GM08714 (cell line): ENCODE data around the gene ZNF684.
"Not testable (repeated sequence)": the region's sequence is repeated elsewhere in the genome, so short reads cannot be mapped to it uniquely, and the experiment has no call there.

Source experiments
- H3K4me3 ChIP-seq: fragments of 200-500 bp; sonication (Bioruptor generic); 2 replicates; pipeline ENCODE4 v1.5.1; 2014; ENCODE audit warnings: mild to moderate bottlenecking, low read length, inconsistent platforms
- ZNF274 ChIP-seq: IDR thresholded peaks from 2 replicates; pipeline ENCODE4 v1.6.1; 2012; ENCODE audit warnings: mild to moderate bottlenecking, low read depth, low read length

ZNF684 gene

DNA sequence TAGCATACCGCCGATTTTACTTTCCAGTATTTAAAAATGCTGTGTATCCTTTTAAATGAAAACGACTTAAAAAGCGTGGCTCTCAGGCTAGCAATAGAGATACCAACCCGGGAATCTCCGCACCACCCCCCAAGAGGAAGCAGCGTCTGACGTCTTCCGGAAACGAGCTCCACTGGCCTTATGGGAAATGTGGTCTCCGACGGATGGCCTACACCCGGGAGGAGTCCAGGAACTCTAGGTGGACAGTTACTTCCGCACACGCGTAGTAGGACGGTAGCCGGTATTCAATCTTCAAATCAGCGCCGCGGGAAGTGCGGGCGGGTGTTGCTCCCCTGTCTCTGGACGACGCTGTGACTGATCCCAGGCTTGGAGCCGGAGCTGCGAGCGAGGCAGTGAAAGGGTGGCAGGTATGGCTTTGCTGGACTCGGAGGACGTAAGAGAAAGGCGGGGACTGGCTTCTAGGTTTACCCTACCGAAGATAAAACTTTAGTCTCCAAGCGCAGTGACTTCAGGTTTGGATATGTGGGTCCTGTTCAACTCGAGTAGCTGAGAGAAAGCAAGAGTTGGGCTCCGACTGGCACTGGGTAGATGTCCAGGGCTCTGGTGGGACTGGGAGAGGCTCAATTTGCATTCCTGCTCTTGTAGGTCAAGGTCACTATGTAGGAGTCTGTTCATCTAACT, at the start of gene ZNF684:
Gene ZNF684, plus strand, starts transcription at position 257 of the 681 bp plus-strand sequence. CDS start 1,530 bp downstream, outside the sequence.
- peak within 1 kb of the TSS; percentile 94 for H3K4me3 ChIP-seq
- no peak for TF ChIP-seq ZNF274

DNA sequence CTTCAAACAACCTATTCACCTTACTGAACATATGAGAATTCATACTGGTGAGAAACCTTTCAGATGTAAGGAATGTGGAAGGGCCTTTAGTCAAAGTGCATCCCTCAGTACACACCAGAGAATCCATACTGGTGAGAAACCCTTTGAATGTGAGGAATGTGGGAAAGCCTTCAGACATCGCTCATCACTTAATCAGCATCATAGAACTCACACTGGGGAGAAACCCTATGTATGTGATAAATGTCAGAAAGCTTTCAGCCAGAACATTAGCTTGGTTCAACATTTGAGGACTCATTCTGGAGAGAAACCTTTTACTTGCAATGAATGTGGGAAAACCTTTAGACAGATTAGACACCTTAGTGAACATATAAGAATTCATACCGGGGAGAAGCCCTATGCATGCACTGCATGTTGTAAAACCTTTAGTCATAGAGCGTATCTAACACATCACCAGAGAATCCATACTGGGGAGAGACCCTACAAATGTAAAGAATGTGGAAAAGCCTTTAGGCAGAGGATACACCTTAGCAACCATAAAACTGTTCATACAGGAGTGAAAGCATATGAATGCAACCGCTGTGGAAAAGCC, 36.0 kb upstream of the ZNF684 start:
- TF ChIP-seq ZNF274 = peak; percentile 89
- H3K4me3 ChIP-seq = no peak overlapping the region

DNA sequence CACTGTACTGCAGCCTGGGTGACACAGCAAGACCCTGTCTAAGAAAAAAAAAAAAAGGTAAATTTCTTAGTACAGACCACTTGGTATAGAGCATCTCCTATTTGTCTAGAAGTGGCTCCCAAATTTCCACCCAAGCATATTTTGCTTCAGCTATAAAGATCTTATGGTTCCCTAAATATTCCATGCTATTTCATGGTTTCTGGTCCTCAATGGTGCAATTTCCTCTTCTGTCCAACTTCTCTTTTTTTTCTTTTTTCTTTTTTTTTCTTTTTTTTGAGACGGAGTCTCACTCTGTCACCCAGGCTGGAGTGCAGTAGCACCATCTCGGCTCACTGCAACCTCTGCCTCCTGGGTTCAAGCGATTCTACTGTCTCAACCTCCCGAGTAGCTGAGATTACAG, 28.8 kb upstream of the ZNF684 start:
- not testable (repeated sequence) for H3K4me3 ChIP-seq

DNA sequence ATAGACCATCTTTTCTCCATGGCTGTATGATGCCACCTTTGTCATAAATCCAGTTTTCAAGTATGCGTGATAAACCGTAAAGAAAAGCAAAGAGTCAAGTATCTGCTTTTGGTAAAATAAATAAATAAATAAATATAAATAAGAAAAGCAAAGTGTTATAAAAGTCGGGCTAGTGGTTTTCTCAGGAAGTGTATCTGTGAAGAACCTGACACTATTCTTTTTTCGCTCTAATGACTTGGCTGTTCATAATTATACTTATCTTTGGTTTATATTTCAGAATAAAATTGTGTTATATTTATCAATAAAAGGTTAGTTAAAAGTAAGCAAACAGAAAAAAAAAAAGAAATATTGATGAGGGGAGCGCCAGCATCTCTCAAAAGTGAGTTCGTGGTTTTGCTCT, 23.5 kb upstream of the ZNF684 start:
- TF ChIP-seq ZNF274 = no peak
- peak overlapping the region; percentile 68 for H3K4me3 ChIP-seq

DNA sequence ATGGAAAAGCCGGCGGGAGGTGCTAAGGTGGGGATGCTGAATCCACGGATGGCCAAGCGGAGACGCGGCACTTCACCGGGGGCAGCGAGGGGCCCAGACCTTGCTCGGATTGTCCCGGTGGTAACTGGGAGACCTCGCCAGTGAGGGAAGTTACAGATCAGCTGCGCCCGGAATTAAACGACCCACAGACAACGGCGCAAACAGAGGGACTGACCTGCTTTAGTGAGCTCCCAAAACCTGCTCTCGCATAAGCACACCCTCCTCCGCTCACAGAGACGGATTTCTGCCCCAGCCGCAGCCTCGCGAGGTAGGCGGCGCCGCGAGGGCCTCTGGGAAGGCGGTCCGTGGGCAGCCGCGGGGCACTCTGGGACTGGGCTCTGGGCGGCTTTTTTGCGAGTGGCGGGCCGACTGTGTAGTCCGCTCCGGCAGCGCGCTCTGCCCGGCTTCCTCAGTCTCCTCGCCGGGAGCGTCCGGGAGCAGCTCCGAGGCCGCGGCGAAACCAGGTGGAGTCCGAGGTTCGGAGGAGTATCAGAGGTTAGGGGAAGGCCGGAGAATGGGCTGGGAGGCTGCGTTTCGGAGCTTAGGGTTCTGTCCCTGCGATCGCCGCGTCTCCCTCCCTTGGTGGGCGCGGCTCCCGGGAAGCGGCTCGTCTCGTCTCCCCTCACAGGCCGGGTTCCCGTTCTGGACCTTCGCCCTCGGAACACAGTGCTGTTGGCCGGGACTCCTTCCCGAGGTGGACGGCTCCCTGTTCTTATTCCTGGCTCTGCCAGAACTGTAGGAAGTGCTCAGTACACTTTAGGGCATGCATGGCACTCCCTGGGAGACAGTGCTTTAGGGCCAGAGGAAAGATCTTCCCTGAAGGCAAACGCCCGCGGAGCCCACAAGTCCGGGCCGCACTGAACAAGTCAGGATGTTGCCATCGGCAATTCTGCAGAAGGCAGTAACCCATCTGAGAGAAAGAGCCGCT, 22.8 kb upstream of the ZNF684 start, which contains the start of gene EXO5:
Gene EXO5, plus strand, starts transcription at position 393 of the 967 bp plus-strand sequence. CDS start 5,778 bp downstream, outside the sequence.
- TF ChIP-seq ZNF274 = no peak
- peak within 1 kb of the TSS; percentile 68 for H3K4me3 ChIP-seq

DNA sequence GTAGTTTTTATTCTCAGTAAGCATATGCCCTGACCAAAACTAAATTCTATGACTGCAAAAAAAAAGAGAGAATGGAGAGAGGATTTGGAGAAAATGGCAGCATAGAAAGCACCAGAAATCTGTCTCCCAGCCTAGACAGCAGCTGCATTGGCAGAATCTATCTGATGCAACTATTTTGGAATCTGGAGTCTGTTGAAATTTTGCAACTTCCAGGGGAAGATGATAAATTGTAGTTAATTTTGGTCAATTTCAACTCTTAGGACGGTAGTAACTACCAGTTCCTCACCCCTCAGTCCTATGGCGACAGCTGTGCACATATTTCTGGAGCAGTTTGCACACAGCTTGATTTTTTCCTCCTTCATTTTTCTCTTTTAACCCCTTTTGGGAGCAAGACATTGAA, 11.9 kb upstream of the ZNF684 start:
- no peak overlapping the region for H3K4me3 ChIP-seq
- TF ChIP-seq ZNF274 = no peak

DNA sequence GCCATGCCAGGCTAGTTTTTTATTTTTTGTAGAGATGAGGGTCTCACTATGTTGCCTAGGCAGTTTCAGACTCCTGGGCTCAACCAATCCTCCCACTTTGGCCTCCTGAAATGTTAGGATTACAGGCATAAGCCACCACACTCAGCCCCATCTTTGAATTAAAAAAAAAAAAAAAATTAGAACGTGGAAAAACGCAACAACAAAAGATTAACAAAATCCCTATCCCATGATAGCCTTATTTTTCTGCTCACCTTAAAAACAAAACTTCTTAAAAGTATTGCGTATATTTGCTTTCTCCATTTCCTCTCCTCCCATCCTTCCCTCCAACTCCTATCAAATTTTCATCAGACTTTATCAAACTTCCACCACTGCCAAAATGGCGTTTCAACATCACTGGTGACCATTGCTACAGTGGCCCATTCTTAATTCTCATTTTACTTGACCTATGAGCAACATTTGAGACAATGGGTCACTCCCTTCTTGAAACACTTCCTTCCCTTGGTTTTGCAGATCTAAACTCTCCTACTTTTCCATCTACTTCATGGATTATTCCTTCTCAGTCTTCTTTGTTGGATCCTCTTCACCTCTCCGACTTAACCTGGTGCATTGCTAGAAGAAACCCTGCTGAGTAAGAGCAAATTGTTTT, 579 bp upstream of the ZNF684 start:
- peak overlapping the region; percentile 94 for H3K4me3 ChIP-seq
- TF ChIP-seq ZNF274 = no peak

DNA sequence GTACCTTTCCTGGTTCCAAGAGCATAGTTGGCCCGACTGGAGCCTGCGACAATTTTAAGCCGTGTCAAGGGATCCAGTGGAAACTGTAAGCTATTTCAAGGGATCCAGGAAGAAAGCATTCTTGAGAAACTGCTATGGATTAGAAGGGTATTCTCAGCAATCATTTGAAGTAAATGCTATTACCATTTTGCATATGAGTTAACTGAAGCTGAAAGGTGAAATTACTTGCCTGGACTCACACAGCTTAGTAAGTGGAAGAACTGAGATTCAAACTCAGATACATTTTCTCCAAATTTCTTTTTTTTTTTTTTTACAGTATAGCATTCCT, 589 bp downstream of the ZNF684 start:
- no peak for TF ChIP-seq ZNF274
- H3K4me3 ChIP-seq = peak overlapping the region; percentile 94

DNA sequence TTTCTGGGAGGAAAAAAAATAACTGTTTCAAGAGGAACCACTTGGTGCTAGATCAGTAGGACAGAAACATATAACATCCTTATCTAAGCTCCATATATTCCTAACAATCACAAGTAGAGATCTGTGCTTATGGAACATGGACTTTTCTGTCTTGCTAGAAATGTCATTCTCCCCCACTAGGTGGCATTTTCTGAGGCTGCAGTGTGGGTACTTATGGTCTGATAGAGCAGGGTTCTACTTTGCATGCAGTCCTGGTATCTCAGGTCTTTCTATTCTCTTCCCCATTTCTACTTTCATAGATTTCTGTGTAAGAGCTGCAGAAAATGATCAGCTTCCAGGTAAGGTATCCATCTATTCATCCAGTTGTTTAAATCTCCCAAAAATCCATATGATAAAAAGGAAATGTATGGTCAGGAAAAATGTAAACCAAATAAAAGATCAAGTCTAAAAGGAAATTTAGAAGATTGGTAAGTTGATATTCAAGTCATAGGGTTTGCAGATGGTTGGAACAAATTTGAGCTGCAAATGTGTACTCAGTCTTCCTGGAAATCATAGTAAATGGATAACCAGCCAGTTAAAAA, 1.5 kb downstream of the ZNF684 start:
- H3K4me3 ChIP-seq = peak overlapping the region; percentile 94
- no peak for TF ChIP-seq ZNF274

DNA sequence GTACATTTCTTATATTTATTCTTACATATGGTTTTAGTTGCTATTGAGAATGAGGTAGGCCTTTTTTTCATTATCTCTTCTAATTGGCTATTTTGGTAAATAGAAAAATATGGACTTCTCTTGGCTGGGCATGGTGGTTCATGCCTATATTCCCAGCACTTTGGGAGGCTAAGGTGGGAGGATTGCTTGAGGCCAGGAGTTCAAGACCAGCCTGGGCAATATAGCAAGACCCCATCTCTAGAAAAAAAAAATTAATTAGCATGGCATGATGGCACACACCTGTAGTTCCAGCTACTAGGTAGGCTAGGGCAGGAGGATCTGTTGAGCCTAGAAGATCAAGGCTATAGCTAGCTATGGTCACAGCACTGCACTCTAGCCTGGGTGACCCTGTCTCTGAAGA, 3.2 kb downstream of the ZNF684 start:
- H3K4me3 ChIP-seq = no peak overlapping the region
- no peak for TF ChIP-seq ZNF274

DNA sequence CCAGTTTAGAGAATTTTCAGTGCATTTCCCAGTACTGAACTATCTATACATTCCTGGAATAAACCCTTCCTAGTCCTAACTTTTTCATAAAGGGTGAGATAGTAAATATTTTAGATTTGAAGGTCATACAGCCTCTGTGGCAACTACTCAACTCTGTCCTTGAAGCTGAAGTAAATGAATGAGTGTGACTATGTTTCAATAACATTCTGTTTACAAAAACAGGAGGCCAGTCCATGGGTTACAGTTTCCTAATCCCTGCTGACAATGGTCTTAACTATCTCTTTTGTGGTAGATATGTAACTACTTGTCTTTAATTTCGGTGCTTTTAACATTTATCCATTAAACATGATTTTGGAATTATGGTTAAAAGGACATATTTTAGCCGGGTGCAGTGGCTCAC, 4.3 kb downstream of the ZNF684 start:
- no peak for TF ChIP-seq ZNF274
- H3K4me3 ChIP-seq = no peak overlapping the region

DNA sequence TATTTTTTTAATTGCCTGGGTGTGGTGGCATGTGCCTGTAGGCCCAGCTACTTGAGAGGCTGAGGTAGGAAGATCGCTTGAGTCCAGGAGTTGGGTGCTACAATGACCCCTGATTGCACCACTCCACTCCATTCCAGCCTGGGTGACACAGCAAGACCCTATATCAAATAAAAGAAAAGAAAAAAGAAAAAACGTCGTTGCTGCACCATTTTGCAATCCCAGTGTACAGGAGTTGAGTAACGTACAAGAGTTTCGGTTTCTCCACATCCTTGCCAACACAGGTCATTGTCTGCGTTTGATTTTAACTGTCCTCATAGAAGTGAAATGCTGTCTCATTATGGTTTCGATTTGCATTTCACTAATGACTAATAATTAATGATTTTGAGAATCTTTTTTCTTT, 7.9 kb downstream of the ZNF684 start:
- no peak for TF ChIP-seq ZNF274
- H3K4me3 ChIP-seq = no peak overlapping the region

DNA sequence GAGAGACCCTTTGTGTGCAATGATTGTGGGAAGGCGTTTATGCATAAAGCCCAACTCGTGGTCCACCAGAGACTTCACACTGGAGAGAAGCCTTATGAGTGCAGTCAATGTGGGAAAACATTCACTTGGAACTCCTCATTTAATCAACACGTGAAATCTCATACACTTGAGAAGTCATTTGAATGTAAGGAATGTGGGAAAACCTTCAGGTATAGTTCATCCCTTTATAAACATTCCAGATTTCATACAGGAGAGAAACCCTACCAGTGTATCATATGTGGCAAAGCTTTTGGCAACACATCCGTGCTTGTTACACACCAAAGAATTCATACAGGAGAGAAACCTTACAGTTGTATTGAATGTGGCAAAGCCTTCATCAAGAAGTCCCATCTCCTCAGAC, 15.5 kb downstream of the ZNF684 start:
- H3K4me3 ChIP-seq = no peak overlapping the region
- TF ChIP-seq ZNF274 = no peak

DNA sequence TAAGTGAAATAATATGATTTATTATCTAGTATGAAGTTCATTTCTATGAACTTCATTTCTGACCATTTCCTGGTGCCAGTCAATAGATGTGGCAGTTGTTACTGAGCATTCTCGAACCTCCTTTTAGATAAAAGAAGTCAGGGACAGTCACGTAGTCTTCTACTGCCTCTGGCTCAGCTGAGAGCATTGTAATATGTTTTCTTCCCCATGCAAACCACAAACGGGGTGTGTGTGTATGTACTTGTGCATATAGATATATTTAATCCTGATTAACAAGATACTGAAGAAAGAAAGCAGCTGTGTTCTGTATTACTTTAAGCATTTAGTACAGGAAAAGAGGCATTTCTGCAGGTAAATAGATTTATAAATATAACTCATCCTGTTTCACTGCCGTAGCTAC, 21.6 kb downstream of the ZNF684 start:
- TF ChIP-seq ZNF274 = no peak
- no peak overlapping the region for H3K4me3 ChIP-seq

DNA sequence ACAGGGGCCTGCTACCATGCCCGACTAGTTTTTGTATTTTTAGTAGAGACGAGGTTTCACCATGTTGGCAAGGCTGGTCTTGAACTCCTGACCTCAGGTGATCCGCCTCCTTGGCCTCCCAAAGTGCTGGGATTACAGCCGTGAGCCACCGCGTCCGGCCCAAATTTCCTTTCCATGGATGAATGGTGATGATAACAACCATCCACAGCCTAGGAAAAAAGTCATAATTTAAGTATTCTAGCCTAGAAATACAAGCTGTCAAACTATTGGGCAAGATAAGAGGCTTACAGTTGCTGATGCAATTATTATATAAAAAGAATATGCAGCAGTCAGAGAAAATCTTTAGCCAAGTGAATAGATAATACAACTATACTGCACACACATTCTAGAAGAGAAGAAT, 23.4 kb downstream of the ZNF684 start:
- not testable (repeated sequence) for H3K4me3 ChIP-seq
